PC-9 (cell line): ENCODE data around the gene CCNH. TPM values are rescaled to one million over a fixed set of nuclear protein-coding genes. Genes with fewer than 3 reads are reported as not detected.

ENCODE experiments used
- BruUV-seq: library from RNA; stranded (reverse); fragments of 400-500 nt; replicated peaks from 2 replicates; lab custom pipeline; 2021; lab: Mats Ljungman, UMichigan
- CTCF ChIA-PET: fragments of 300-600 bp; sonication (Branson Sonifier 250); formaldehyde crosslinking; loops from one replicate; lab custom pipeline; 2022; ENCODE audit warnings: antibody characterized with exemption; lab: Charles Lee
- POLR2A ChIA-PET: fragments of 300-600 bp; sonication (Branson Sonifier 250); formaldehyde crosslinking; loops from one replicate; lab custom pipeline; 2022; ENCODE audit warnings: antibody characterized with exemption; ENCODE audit not compliant: unreplicated experiment; lab: Charles Lee
- DNase-seq, 2 experiments: peaks; one replicate each; pipeline versions ENCODE4 v3.0.0 to v3.0.0-alpha.2; 2015 to 2022; ENCODE audit warnings: mixed read lengths in 1 of 2
- H2AFZ ChIP-seq: fragments of 200-600 bp; sonication (generic); 2 replicates; pipeline ENCODE4 v1.8.1; 2017; ENCODE audit warnings: antibody characterized with exemption
- H3F3A ChIP-seq: fragments of 200-600 bp; sonication (generic); 2 replicates; pipeline ENCODE4 v1.8.1; 2017; ENCODE audit warnings: antibody characterized with exemption, mild to moderate bottlenecking, low read depth; ENCODE audit not compliant: insufficient read depth
- H3K27ac ChIP-seq: fragments of 200-600 bp; sonication (generic); 2 replicates; pipeline ENCODE4 v1.6.1; 2016; ENCODE audit warnings: mixed run types
- H3K27me3 ChIP-seq: fragments of 200-600 bp; sonication (generic); 2 replicates; pipeline ENCODE4 v1.6.1; 2016; ENCODE audit warnings: low read depth, mixed run types; ENCODE audit not compliant: insufficient read depth
- H3K36me3 ChIP-seq: fragments of 200-600 bp; sonication (generic); 2 replicates; pipeline ENCODE4 v1.6.1; 2016; ENCODE audit warnings: low read depth, mixed run types
- H3K4me1 ChIP-seq: fragments of 200-600 bp; sonication (generic); replicated peaks from 2 replicates; pipeline ENCODE4 v1.6.1; 2016; ENCODE audit warnings: mixed run types; ENCODE audit not compliant: insufficient read depth
- H3K4me2 ChIP-seq: fragments of 200-600 bp; sonication (generic); 2 replicates; pipeline ENCODE4 v1.6.1; 2017; ENCODE audit warnings: mixed run types
- H3K4me3 ChIP-seq: fragments of 200-600 bp; sonication (generic); 2 replicates; pipeline ENCODE4 v1.6.1; 2016; ENCODE audit warnings: mixed run types
- H3K79me2 ChIP-seq: fragments of 200-600 bp; sonication (generic); 2 replicates; pipeline ENCODE4 v1.6.1; 2017; ENCODE audit warnings: low read depth, mixed run types
- H3K9me2 ChIP-seq: fragments of 200-600 bp; sonication (generic); 2 replicates; pipeline ENCODE4 v1.8.1; 2017; ENCODE audit warnings: mild to moderate bottlenecking; ENCODE audit not compliant: insufficient read depth
- H3K9me3 ChIP-seq: fragments of 200-600 bp; sonication (generic); 2 replicates; pipeline ENCODE4 v1.8.1; 2016; ENCODE audit warnings: low read depth; ENCODE audit not compliant: insufficient read depth
- H4K20me1 ChIP-seq: fragments of 200-600 bp; sonication (generic); 2 replicates; pipeline ENCODE4 v1.8.1; 2017; ENCODE audit not compliant: insufficient read depth
- CTCF ChIP-seq: fragments of 200-600 bp; sonication (generic); conservative IDR thresholded peaks from 2 replicates; pipeline ENCODE4 v1.6.1; 2017; ENCODE audit warnings: mixed run types, antibody characterized with exemption, mild to moderate bottlenecking, moderate library complexity
- EZH2 ChIP-seq: fragments of 200-600 bp; sonication (generic); IDR thresholded peaks from 2 replicates; pipeline ENCODE4 v1.8.0; 2017; ENCODE audit warnings: antibody characterized with exemption, low read depth
- intact Hi-C: fragments of 100-400 bp; cut with micrococcal nuclease; formaldehyde crosslinking; loops from one replicate; pipeline ENCODE4 v1.10.0; 2022; ENCODE audit not compliant: unreplicated experiment
- total RNA-seq: library from RNA; stranded (reverse); gene quantifications from 2 replicates; pipeline ENCODE4 v1.2.3, GENCODE V29; 2021

Gene CCNH
- total RNA-seq, 1 experiment from 2014 or later, result 38.5 TPM

- no peak overlapping the region for H3K4me3 ChIP-seq
- no peak overlapping the region for H2AFZ ChIP-seq
- no peak overlapping the region for H3K4me2 ChIP-seq
- H3K36me3 ChIP-seq, result peaks cover 39% of the 10 kb centered on the region
- H3K27me3 ChIP-seq, result no peaks in the 10 kb centered on the region
- DNase-seq, result no peak
- peaks cover 5% of the 10 kb centered on the region for H3F3A ChIP-seq
- ChIA-PET POLR2A (no interaction called here), CTCF (no interaction called here)
- no peaks in the 10 kb centered on the region for H4K20me1 ChIP-seq
- no TSS peak for BruUV-seq
- no peaks in the 10 kb centered on the region for H3K4me1 ChIP-seq
- no peaks in the 10 kb centered on the region for H3K9me2 ChIP-seq
- H3K27ac ChIP-seq, result no peak overlapping the region
- H3K9me3 ChIP-seq, result no peaks in the 10 kb centered on the region; the same call in 1 of the 2 replicates
- intact Hi-C loops, result no loop called here
- H3K79me2 ChIP-seq, result no peaks in the 10 kb centered on the region
- no peak for TF ChIP-seq EZH2
- no peak for TF ChIP-seq CTCF
Measured at GRCh38 chr5:87385802-87386201, 26.9 kb downstream of the CCNH start.

- intact Hi-C loops, result no loop called here
- Histone ChIP-seq H4K20me1 (no peaks in the 10 kb centered on the region), H3K79me2 (no peaks in the 10 kb centered on the region), H3K27me3 (no peaks in the 10 kb centered on the region), H3K4me1 (no peaks in the 10 kb centered on the region), H3K27ac (no peak overlapping the region), H3K36me3 (peaks cover 36% of the 10 kb centered on the region), H3K9me3 (no peaks in the 10 kb centered on the region; the same call in 1 of the 2 replicates), H2AFZ (no peak overlapping the region), H3K4me2 (no peak overlapping the region), H3K4me3 (no peak overlapping the region), H3F3A (peaks cover 8% of the 10 kb centered on the region), H3K9me2 (no peaks in the 10 kb centered on the region)
- BruUV-seq, result no TSS peak
- no peak for TF ChIP-seq CTCF
- TF ChIP-seq EZH2, result no peak
- POLR2A ChIA-PET, result no interaction called here
- DNase-seq, result no peak
- CTCF ChIA-PET, result no interaction called here
Measured at GRCh38 chr5:87383216-87383615, 29.5 kb downstream of the CCNH start.

GRCh38 chr5:87382224-87382623 is 30.5 kb downstream of the CCNH start:
- Histone ChIP-seq H3K79me2 (no peaks in the 10 kb centered on the region), H3K36me3 (peaks cover 27% of the 10 kb centered on the region), H3F3A (peaks cover 14% of the 10 kb centered on the region; the same call in 1 of the 2 replicates), H3K27ac (no peak overlapping the region), H3K4me3 (no peak overlapping the region), H3K4me1 (no peaks in the 10 kb centered on the region), H3K4me2 (no peak overlapping the region), H3K9me2 (no peaks in the 10 kb centered on the region), H2AFZ (no peak overlapping the region), H3K27me3 (no peaks in the 10 kb centered on the region), H4K20me1 (no peaks in the 10 kb centered on the region), H3K9me3 (no peaks in the 10 kb centered on the region)
- ChIA-PET CTCF (no interaction called here), POLR2A (no interaction called here)
- intact Hi-C loops, result no loop called here
- no TSS peak for BruUV-seq
- TF ChIP-seq CTCF (no peak), EZH2 (no peak)
- DNase-seq, result no peak
